DMS114 treated with DMSO at 0.1 percent for 48 hours (cell line): ENCODE measurements around the gene CASP5.
A peak's percentile ranks its signal among the peaks of the same experiment; 100 is the strongest.

Source experiments
- DNase-seq: peaks from one replicate; lab custom pipeline; 2025; ENCODE audit not compliant: unreplicated experiment; lab: John Stamatoyannopoulos, UW

CASP5 gene

GRCh38 chr11:104968355-104968855 lies 54.6 kb downstream of the CASP5 start, which contains the start of gene CASP4:
CASP4 (minus strand) TSS chr11:104968574; CDS start chr11:104968525, 49 bp downstream.
- no peak for DNase-seq

GRCh38 chr11:104967534-104968354 lies 55.2 kb downstream of the CASP5 start:
- no peak for DNase-seq

GRCh38 chr11:104965735-104966134 lies 57.2 kb downstream of the CASP5 start:
- DNase-seq: no peak

- DNase-seq: no peak
These were observed 58.7 kb downstream of the CASP5 start for GRCh38 chr11:104964247-104964646.

GRCh38 chr11:104962852-104963251 lies 60.1 kb downstream of the CASP5 start:
- no peak for DNase-seq

GRCh38 chr11:104957280-104957679 lies 65.7 kb downstream of the CASP5 start:
- DNase-seq: no peak

- DNase-seq: no peak
These were observed 66.4 kb downstream of the CASP5 start for GRCh38 chr11:104956528-104956927.

- peak; percentile 0 for DNase-seq
These were observed 76.1 kb downstream of the CASP5 start for GRCh38 chr11:104946907-104947306.
